G401 (cell line): ENCODE measurements around the gene VGLL1. TPM values are rescaled to one million over a fixed set of nuclear protein-coding genes. Genes with fewer than 3 reads are reported as not detected.

Experiments
- total RNA-seq: library from RNA; depleted of rRNA; stranded (reverse); fragments of >200 nt; shearing (Covaris generic); gene quantifications from 2 replicates; pipeline ENCODE4 v1.2.3, GENCODE V29; 2014; rRNA removed

Gene VGLL1
- total RNA-seq, 1 experiment from 2014 or later: not detected

Other genes with a start within 250 kb of the VGLL1 start
- not detected in 2 replicates for gene ADGRG4, start 231.3 kb upstream of the VGLL1 start, total RNA-seq
- not detected in 2 replicates for gene BRS3, start 44.3 kb upstream of the VGLL1 start, total RNA-seq
- 26.3 and 49.9 TPM in 2 replicates for gene HTATSF1, start 34.6 kb upstream of the VGLL1 start, total RNA-seq
- gene CD40LG, start 115.9 kb downstream of the VGLL1 start, total RNA-seq: not detected in 2 replicates
- gene ARHGEF6, start 248.7 kb downstream of the VGLL1 start, total RNA-seq: 0.10 TPM in 1 of 2 replicates, not detected in the other